Left lung (tissue), 10 donors: Measurements from ENCODE around the gene SLC2A11. TPM values are rescaled to one million over a fixed set of nuclear protein-coding genes. Genes with fewer than 3 reads are reported as not detected.

Source experiments
- ATAC-seq: fragments of 200-7000 bp; cut with Tn5 transposase; one replicate; pipeline ENCODE4 v1.9.1; 2020; ENCODE audit warnings: moderate library complexity
- DNase-seq, 4 donors: peaks; one replicate each; pipeline ENCODE4 v3.0.0-alpha.2; 2013 to 2020
- H3K27ac ChIP-seq, 2 donors: fragments of 200-600 bp; sonication (generic) in 1 of 2; one replicate each; pipeline versions ENCODE4 v1.5.0 to v1.8.0; 2020 to 2021
- H3K27me3 ChIP-seq, 2 donors: fragments of 200-600 bp; sonication (generic) in 1 of 2; one replicate each; pipeline versions ENCODE4 v1.5.0 to v1.8.0; 2020 to 2021
- H3K36me3 ChIP-seq, 2 donors: fragments of 200-600 bp; sonication (generic) in 1 of 2; one replicate each; pipeline versions ENCODE4 v1.5.0 to v1.8.0; 2020 to 2021
- H3K4me1 ChIP-seq, 2 donors: fragments of 200-600 bp; one replicate each; pipeline ENCODE4 v1.8.0; 2021
- H3K4me3 ChIP-seq, 2 donors: fragments of 200-600 bp; sonication (generic) in 1 of 2; one replicate each; pipeline versions ENCODE4 v1.5.0 to v1.8.0; 2020 to 2021; ENCODE audit warnings: mild to moderate bottlenecking in 1 of 2
- H3K9me3 ChIP-seq, 2 donors: fragments of 200-600 bp; sonication (generic) in 1 of 2; one replicate each; pipeline versions ENCODE4 v1.5.0 to v1.8.0; 2020 to 2021
- intact Hi-C, 2 donors: fragments of 100-400 bp; cut with DNase I; formaldehyde crosslinking; loops; one replicate each; pipeline versions ENCODE4 v1.11.2 to v1.14.2; 2022
- polyA plus RNA-seq, 6 donors: library from polyadenylated mRNA; unstranded; fragments of 120-200 nt; gene quantifications; one replicate each; pipeline ENCODE4 v1.2.1, GENCODE V29; 2013; ENCODE audit not compliant: insufficient read length in 6 of 6
- total RNA-seq, 2 donors: library from RNA; stranded (reverse); fragmentation: NEBNext Ultra II Directional; extraction: Animal tissue kit (Norgen Biotek cat#: 25700); gene quantifications; one replicate each; pipeline ENCODE4 v1.2.1, GENCODE V29; 2021
- TF ChIP-seq, protein P1 (sequence below), 2 donors: fragments of 200-600 bp; sonication (generic) in 1 of 2; IDR thresholded peaks; one replicate each; pipeline versions ENCODE4 v1.5.0 to v1.8.0; 2021; ENCODE audit warnings: antibody characterized with exemption in 2 of 2
- donor health status: DM: no; HTN: yes; CAD: no.
- donor health status: DM: no; HTN: no; CAD: no.

The SLC2A11 gene
- total and polyA plus RNA-seq, 8 donors = 9.9 to 26.7 (median 18.9) TPM

GRCh38 chr22:23817146-23817545 lies 40.5 kb upstream of the SLC2A11 start:
- Histone ChIP-seq H3K27ac (no peak overlapping the region), H3K9me3 (no peaks in the 10 kb centered on the region), H3K36me3 (peaks cover 0 to 91% of the 10 kb centered on the region in 2 donors), H3K27me3 (no peaks in the 10 kb centered on the region), H3K4me3 (no peak overlapping the region), H3K4me1 (no peaks in the 10 kb centered on the region)
- DNase-seq (peak in 1 of 4 donors; percentile 17), ATAC-seq (no peak)
- TF ChIP-seq, protein P1, sequence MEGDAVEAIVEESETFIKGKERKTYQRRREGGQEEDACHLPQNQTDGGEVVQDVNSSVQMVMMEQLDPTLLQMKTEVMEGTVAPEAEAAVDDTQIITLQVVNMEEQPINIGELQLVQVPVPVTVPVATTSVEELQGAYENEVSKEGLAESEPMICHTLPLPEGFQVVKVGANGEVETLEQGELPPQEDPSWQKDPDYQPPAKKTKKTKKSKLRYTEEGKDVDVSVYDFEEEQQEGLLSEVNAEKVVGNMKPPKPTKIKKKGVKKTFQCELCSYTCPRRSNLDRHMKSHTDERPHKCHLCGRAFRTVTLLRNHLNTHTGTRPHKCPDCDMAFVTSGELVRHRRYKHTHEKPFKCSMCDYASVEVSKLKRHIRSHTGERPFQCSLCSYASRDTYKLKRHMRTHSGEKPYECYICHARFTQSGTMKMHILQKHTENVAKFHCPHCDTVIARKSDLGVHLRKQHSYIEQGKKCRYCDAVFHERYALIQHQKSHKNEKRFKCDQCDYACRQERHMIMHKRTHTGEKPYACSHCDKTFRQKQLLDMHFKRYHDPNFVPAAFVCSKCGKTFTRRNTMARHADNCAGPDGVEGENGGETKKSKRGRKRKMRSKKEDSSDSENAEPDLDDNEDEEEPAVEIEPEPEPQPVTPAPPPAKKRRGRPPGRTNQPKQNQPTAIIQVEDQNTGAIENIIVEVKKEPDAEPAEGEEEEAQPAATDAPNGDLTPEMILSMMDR (IDR thresholded peaks at IDR 0.05) = no peak
- intact Hi-C loops = no loop called here

GRCh38 chr22:23818541-23818940 lies 39.1 kb upstream of the SLC2A11 start:
- ATAC-seq = no peak
- H3K27me3 ChIP-seq = no peaks in the 10 kb centered on the region
- DNase-seq = peak in 1 of 4 donors; percentile 2
- H3K4me1 ChIP-seq = no peaks in the 10 kb centered on the region
- H3K9me3 ChIP-seq = no peaks in the 10 kb centered on the region
- no peak overlapping the region for H3K27ac ChIP-seq
- intact Hi-C loops = no loop called here
- TF ChIP-seq, protein P1 (IDR thresholded peaks at IDR 0.05) = no peak
- H3K4me3 ChIP-seq = no peak overlapping the region
- peaks cover 0 to 97% of the 10 kb centered on the region in 2 donors for H3K36me3 ChIP-seq

GRCh38 chr22:23820748-23821211 lies 36.9 kb upstream of the SLC2A11 start:
- H3K4me3 ChIP-seq = no peak overlapping the region
- DNase-seq (peak in 1 of 4 donors; percentile 48), ATAC-seq (no peak)
- H3K4me1 ChIP-seq = no peaks in the 10 kb centered on the region
- H3K36me3 ChIP-seq = peaks cover 0 to 100% of the 10 kb centered on the region in 2 donors
- TF ChIP-seq, protein P1 (IDR thresholded peaks at IDR 0.05) = no peak
- H3K27ac ChIP-seq = no peak overlapping the region
- H3K9me3 ChIP-seq = no peaks in the 10 kb centered on the region
- intact Hi-C loops = no loop called here
- H3K27me3 ChIP-seq = no peaks in the 10 kb centered on the region

DNA sequence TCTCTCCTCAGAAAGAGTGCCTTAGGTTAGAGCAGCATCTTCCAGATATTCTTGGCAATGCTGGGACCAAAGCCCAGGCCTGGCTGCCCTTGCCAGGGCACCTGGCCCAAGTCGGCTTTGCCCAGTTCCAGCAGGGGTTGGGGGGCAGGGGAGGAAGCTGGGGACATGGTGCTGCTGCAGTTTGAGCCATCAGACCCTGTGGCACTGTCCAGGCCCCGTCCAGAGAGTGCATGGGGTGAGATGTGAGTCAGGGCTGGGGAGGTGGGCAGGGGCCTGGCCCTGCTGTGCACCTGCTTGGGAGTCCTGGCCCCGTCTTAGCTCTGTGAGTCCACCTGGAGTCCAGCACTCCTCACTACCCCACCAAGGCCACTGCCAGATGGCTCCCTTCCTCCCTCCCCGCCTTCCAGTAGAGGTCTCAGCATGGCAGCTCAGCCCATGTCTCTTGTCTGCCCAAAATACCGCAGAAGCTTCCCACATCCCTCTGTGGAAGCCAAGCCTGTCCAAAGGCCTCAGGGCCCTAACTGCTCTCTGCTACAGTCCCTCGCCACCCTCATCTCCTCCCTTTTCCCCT lies 35.5 kb upstream of the SLC2A11 start:
- DNase-seq = peak in 1 of 4 donors; percentile 61
- no peak for ATAC-seq
- Histone ChIP-seq H3K36me3 (peaks cover 0 to 100% of the 10 kb centered on the region in 2 donors), H3K9me3 (no peaks in the 10 kb centered on the region), H3K27ac (no peak overlapping the region), H3K4me3 (no peak overlapping the region), H3K27me3 (no peaks in the 10 kb centered on the region), H3K4me1 (no peaks in the 10 kb centered on the region)
- intact Hi-C loops = no loop called here
- TF ChIP-seq, protein P1 (IDR thresholded peaks at IDR 0.05) = no peak

DNA sequence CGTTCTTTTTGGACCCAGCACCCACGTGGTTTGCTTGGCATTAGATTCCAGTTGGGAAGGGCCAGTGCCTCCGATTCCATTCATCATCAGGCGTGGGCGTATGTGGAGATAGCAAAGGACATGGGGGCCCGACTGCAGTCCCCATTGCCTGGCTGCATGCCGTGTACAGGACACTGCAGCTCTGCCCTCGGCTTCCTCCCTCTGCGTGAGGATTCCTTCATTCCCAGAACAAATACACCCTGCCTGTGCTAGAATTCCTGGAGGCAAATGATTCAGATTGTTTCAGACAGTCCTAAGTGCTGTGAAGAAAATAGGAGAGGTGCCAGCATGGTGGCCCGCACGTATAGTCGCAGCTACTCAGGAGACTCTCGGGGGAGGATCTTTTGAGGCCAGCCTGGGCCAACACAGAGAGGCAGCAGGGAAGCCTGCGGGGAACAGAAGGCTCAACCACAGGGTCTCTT lies 34.3 kb upstream of the SLC2A11 start:
- Histone ChIP-seq H3K36me3 (peaks cover 0 to 99% of the 10 kb centered on the region in 2 donors), H3K27ac (no peak overlapping the region), H3K9me3 (no peaks in the 10 kb centered on the region), H3K27me3 (no peaks in the 10 kb centered on the region), H3K4me1 (no peaks in the 10 kb centered on the region), H3K4me3 (no peak overlapping the region)
- DNase-seq (peak in 1 of 4 donors; percentile 14), ATAC-seq (no peak)
- intact Hi-C loops = no loop called here
- TF ChIP-seq, protein P1 (IDR thresholded peaks at IDR 0.05) = no peak
